ENCODE results near the gene PITX1. TPM values are rescaled to one million over a fixed set of nuclear protein-coding genes. Genes with fewer than 3 reads are reported as not detected.

PITX1 gene
- total and polyA plus RNA-seq, 2 donors (not counting 1 experiment from before 2014, with no cell fraction given), result 0.13 TPM; not detected in 1

DNA sequence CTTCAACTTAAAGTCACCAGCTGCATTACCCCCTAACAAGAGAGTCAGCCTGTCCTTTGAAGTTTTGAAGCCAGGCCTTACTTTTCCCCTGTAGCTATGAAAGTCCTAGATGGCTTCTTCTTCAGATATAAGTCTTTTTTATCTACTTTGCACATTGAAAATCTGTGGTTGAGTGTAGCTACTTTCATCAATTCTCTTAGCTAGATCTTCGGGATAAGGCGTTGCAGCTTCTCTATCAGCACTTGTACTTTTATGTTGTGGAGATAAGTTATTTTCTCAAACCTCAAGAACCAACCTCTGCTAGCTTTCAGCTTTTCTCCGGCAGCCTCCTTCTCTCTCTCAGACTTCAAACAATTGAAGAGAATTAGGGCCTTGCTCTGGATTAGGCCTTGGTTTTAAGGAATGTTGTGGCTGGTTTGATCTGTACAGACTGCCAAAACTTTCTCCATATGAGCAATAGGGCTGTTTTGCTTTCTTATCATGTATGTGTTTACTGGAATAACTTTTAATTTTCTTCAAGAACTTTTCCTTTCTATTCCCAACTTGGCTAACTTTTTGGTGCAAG, 44.7 kb downstream of the PITX1 start:
- DNase-seq (no peak), ATAC-seq (ENCODE audit: low read depth) (no peak)
- peaks cover 5% of the 10 kb centered on the region for H3K4me1 Mint-ChIP-seq
- intact Hi-C loops (cut with micrococcal nuclease), result no loop called here
- H3K27me3 Mint-ChIP-seq, result peaks cover 6% of the 10 kb centered on the region
- H3K36me3 ChIP-seq (replicated peaks in 1 of 2; ENCODE audit: control extremely low read depth in 1 of 2, control insufficient read depth in 1 of 2, extremely low read depth in 1 of 2, insufficient read depth in 2 of 2, low read length in 1 of 2), result no peaks in the 10 kb centered on the region
- ChIA-PET POLR2A (no interaction called here), CTCF (no interaction called here)
- no CpG with 5 or more reads among the region's 3 CpGs for WGBS (ENCODE audit: insufficient coverage)
- H3K9me3 ChIP-seq (ENCODE audit: control extremely low read depth in 1 of 3, control insufficient read depth in 2 of 3, insufficient read depth in 1 of 3, low read length in 2 of 3), result no peaks in the 10 kb centered on the region
- H3K27ac Mint-ChIP-seq, result no peak overlapping the region
- no peak overlapping the region for H3K27ac ChIP-seq (ENCODE audit: low read length in 2 of 2)
- H3K9ac ChIP-seq (ENCODE audit: low read length), result no peak overlapping the region
- no peak overlapping the region for H3K4me3 ChIP-seq (ENCODE audit: control extremely low read depth in 1 of 5, extremely low read depth in 1 of 5, insufficient read depth in 1 of 5, low read depth in 2 of 5, low read length in 4 of 5)
- H4K20me1 ChIP-seq (ENCODE audit: control insufficient read depth, insufficient read depth, low read length, poor library complexity, severe bottlenecking), result no peaks in the 10 kb centered on the region
- H3K9me3 Mint-ChIP-seq (ENCODE audit: insufficient read depth), result peaks cover 5% of the 10 kb centered on the region
- TF ChIP-seq EZH2 (IDR thresholded peaks at IDR 0.05; ENCODE audit: borderline replicate concordance, insufficient read depth, low read depth, low read length, poor library complexity, severe bottlenecking), result no peak
- TF ChIP-seq, protein P1, sequence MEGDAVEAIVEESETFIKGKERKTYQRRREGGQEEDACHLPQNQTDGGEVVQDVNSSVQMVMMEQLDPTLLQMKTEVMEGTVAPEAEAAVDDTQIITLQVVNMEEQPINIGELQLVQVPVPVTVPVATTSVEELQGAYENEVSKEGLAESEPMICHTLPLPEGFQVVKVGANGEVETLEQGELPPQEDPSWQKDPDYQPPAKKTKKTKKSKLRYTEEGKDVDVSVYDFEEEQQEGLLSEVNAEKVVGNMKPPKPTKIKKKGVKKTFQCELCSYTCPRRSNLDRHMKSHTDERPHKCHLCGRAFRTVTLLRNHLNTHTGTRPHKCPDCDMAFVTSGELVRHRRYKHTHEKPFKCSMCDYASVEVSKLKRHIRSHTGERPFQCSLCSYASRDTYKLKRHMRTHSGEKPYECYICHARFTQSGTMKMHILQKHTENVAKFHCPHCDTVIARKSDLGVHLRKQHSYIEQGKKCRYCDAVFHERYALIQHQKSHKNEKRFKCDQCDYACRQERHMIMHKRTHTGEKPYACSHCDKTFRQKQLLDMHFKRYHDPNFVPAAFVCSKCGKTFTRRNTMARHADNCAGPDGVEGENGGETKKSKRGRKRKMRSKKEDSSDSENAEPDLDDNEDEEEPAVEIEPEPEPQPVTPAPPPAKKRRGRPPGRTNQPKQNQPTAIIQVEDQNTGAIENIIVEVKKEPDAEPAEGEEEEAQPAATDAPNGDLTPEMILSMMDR (IDR thresholded peaks at IDR 0.05), result no peak
- H3K4me3 Mint-ChIP-seq, result no peak overlapping the region
- H3K79me2 ChIP-seq (ENCODE audit: control insufficient read depth, insufficient read depth, low read length), result no peaks in the 10 kb centered on the region
- H3K27me3 ChIP-seq (replicated peaks in 1 of 4; ENCODE audit: control extremely low read depth in 1 of 4, control insufficient read depth in 3 of 4, insufficient read depth in 4 of 4, low read length in 3 of 4), result no peaks in the 10 kb centered on the region
- H2AFZ ChIP-seq (ENCODE audit: insufficient read depth, low read depth, low read length, poor library complexity, severe bottlenecking), result no peak overlapping the region
- H3K4me1 ChIP-seq (ENCODE audit: control insufficient read depth in 2 of 2, insufficient read depth in 2 of 2, low read length in 2 of 2), result peaks cover 0 to 2% of the 10 kb centered on the region in 2 donors
- H3K4me2 ChIP-seq (replicated peaks; ENCODE audit: low read depth, low read length, poor library complexity, severe bottlenecking), result no peak overlapping the region

DNA sequence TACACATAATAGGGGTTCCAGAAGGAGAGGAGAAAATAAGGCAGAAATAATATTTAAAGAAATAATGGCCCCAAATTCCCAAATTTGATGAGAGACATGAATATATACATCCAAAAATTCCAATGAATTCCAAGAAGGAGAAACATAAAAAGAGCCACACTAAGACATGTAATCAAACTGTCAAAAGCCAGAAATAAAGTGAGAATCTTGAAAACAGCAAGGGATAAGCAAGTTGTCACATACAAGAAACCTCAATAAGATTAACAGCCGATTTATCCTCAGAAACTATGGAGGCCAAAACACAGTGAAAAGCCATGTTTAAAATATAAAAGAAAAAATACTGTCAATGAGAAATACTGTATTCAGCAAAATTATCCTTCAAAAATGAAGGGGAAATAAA, 51.8 kb downstream of the PITX1 start:
- peaks cover 9 to 31% (median 30%) of the 10 kb centered on the region in 3 donors for H3K9me3 ChIP-seq (ENCODE audit: control extremely low read depth in 1 of 3, control insufficient read depth in 2 of 3, insufficient read depth in 1 of 3, low read length in 2 of 3)
- Mint-ChIP-seq H3K27ac (no peak overlapping the region), H3K4me1 (no peaks in the 10 kb centered on the region), H3K27me3 (peaks cover 10% of the 10 kb centered on the region), H3K4me3 (no peak overlapping the region), H3K9me3 (ENCODE audit: insufficient read depth) (peaks cover 17% of the 10 kb centered on the region)
- no peak for DNase-seq
- H3K4me1 ChIP-seq (ENCODE audit: control insufficient read depth in 2 of 2, insufficient read depth in 2 of 2, low read length in 2 of 2), result no peaks in the 10 kb centered on the region
- H3K79me2 ChIP-seq (ENCODE audit: control insufficient read depth, insufficient read depth, low read length), result no peaks in the 10 kb centered on the region
- no peaks in the 10 kb centered on the region for H4K20me1 ChIP-seq (ENCODE audit: control insufficient read depth, insufficient read depth, low read length, poor library complexity, severe bottlenecking)
- H3K27me3 ChIP-seq (replicated peaks in 1 of 4; ENCODE audit: control extremely low read depth in 1 of 4, control insufficient read depth in 3 of 4, insufficient read depth in 4 of 4, low read length in 3 of 4), result no peaks in the 10 kb centered on the region
- no peak overlapping the region for H3K4me2 ChIP-seq (replicated peaks; ENCODE audit: low read depth, low read length, poor library complexity, severe bottlenecking)
- TF ChIP-seq, protein P1 (IDR thresholded peaks at IDR 0.05), result no peak
- TF ChIP-seq EZH2 (IDR thresholded peaks at IDR 0.05; ENCODE audit: borderline replicate concordance, insufficient read depth, low read depth, low read length, poor library complexity, severe bottlenecking), result no peak
- ATAC-seq (ENCODE audit: low read depth), result no peak
- H3K4me3 ChIP-seq (ENCODE audit: control extremely low read depth in 1 of 5, extremely low read depth in 1 of 5, insufficient read depth in 1 of 5, low read depth in 2 of 5, low read length in 4 of 5), result no peak overlapping the region
- no CpG with 5 or more reads among the region's 1 CpG for WGBS (ENCODE audit: insufficient coverage)
- CTCF ChIA-PET, result no interaction called here
- intact Hi-C loops (cut with micrococcal nuclease), result no loop called here
- H2AFZ ChIP-seq (ENCODE audit: insufficient read depth, low read depth, low read length, poor library complexity, severe bottlenecking), result no peak overlapping the region
- no peak overlapping the region for H3K27ac ChIP-seq (ENCODE audit: low read length in 2 of 2)
- H3K9ac ChIP-seq (ENCODE audit: low read length), result no peak overlapping the region
- H3K36me3 ChIP-seq (replicated peaks in 1 of 2; ENCODE audit: control extremely low read depth in 1 of 2, control insufficient read depth in 1 of 2, extremely low read depth in 1 of 2, insufficient read depth in 2 of 2, low read length in 1 of 2), result no peaks in the 10 kb centered on the region
- POLR2A ChIA-PET, result no interaction called here
